ENCODE results near the gene SCGB1C2.

Gene SCGB1C2

GRCh38 chr17:173166-173911, 36.0 kb downstream of the SCGB1C2 start:
- DNase-seq, result no peak

GRCh38 chr17:177155-177554, 39.8 kb downstream of the SCGB1C2 start:
- DNase-seq, result no peak

GRCh38 chr17:177762-178161, 40.4 kb downstream of the SCGB1C2 start:
- DNase-seq, result no peak

- no peak for DNase-seq
Observed at GRCh38 chr17:178292-179065, 41.1 kb downstream of the SCGB1C2 start.

- DNase-seq, result no peak
Observed at GRCh38 chr17:179066-179432, 41.7 kb downstream of the SCGB1C2 start.

GRCh38 chr17:179781-180380, 42.5 kb downstream of the SCGB1C2 start:
- no peak for DNase-seq

DNA sequence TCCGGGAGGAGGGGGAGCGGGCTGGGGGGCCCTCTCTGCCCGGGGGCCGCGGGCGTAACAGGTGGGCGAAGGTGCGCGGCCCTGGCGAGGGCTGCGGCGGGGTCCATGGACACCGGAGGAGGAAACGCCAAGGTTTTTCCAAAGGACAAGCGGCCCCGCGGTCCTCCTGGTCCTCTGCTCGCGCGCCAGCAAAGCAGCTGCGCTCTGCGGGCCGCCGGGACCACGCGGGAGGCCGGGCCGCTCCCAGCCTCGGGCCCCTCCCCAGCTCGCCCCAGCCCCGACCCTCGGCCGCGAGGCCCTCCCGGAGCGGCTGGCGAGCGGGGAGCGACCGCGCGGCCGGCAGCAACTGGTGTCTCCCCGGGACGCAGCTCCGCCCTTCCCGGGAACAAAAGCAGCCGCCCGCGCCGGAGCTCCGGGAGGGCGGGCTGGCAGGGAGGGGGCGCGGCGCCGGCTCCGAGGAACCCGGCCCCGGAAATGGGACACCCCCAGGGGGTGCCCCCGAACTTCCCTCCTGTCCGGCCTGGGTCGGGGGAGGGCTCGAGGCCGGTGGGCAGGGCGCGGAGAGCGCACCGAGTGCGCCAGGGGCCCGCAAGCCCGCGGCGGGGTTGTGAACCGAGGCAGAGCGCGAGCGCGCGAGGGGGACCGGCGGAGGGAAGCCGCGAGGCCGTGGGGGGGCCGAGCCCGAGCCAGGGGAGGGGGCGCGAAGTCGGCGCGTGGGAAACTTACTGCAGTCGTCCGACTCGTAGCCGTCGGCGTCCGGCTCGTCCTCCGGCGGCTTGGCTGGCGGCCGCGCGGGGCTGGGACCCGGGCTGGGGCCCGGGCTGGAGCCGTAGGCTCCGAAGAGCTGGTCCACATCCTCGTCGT, 43.2 kb downstream of the SCGB1C2 start:
- no peak for DNase-seq

DNA sequence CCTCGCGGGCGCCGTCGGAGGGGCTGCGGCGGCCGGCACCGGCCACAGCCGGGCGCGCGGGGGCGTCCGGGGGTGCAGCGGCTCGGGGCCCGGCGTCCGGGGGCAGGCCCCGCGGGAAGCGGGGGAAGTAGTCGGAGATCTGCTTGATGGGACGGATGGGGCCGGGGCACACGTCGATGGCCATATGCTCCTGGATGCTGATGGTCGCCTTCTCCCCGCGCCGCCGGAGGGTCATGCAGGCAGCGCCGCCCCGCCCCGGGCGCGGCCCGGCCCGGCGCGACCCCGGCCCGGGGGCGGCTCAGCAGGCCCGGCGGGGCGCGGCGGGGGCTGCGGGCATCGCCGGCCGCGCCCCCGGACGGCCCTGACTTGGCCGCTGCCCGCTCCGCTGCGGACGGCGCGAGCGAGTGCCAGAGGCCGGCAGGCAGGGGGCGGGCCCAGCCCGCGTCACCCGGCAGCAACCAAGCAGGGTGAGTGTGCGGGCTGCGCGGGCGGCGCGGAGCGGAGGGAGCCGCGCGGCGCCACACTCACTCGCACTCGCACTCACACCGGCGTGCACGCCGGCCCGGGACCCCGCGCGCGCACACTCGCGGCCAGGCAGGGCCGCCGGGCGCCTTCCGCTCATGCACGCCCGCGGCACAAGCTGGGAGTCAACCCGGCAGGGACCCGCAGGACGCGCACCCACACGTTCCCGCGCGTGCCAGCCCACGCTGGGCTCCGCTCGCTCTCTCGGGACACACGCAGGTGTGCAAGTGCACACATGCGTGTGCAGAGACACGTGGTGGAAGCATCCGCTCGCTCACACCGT, 44.1 kb downstream of the SCGB1C2 start, which contains the start of gene DOC2B:
DOC2B (minus strand) TSS at position 406 of the 805 bp plus-strand sequence; CDS start at position 235, 171 bp downstream.
- DNase-seq, result no peak

GRCh38 chr17:182050-182751, 44.8 kb downstream of the SCGB1C2 start:
- DNase-seq, result no peak

DNA sequence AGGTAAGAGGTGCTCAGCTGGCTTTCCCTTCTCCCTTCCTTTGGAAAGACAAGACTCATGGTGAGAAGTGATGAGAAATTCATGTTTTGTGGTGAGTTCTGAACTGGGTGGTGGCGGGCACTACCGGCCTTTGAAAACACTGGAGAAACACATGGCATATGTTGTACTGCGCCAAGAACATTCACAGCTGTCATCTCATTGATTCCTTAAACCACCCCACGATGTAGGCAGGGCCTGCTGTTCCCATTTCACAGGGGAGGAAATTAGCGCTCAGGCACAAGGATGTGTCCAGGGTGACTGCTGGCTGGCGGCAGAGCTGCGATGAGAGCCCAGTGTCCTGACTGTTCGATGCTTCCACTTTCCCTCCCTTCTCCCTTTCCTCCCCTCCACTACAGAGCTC, 45.7 kb downstream of the SCGB1C2 start:
- no peak for DNase-seq

DNA sequence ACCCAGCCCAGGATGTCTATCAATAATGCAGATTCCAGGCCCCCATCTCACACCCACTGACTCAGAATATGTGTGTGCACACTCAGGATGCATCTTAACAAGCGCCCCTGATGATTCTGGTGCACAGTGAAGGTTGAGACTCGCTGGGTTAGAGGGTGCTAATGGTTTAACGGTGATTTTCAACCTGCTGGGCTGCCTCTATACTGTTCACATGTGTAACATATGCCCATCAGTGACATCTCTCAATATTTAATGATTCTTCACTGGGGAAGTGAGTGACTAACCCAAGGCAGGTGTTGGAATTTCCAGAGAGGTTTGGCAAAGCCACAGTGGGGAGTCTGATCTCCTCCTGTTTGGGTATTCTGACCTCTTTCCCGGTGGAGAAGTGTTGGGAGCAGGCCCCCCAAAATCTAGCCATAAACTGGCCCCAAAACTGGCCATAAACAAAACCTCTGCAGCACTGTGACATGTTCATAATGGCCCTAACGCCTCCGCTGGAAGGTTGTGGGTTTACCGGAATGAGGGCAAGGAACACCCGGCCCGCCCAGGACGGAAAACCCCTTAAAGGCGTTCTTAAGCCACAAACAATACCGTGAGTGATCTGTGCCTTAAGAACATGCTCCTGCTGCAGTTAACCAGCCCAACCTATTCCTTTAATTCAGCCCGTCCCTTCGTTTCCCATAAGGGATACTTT, 48.2 kb downstream of the SCGB1C2 start:
- no peak for DNase-seq

DNA sequence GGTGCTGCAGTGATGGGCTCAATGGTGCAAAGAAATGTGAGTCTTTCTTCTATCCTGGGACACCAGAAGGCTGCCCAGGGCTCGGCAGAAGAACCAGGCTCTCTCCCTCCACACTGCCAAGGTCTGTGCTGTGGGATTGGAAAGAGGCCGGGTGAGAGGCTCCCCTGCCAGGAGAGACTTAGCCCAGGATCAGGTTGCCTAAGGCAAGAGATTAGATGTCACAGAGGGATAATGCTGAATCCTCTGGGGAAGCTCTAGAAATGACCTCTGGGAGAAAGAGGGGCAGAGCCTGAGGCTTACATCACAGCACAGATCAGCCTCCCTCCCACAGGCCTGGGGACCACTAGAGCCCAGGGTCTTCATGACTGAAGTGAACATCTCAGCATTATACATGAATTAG, 49.8 kb downstream of the SCGB1C2 start:
- DNase-seq, result no peak

Measured in stimulated activated naive CD4-positive, alpha-beta T cell (primary cell).